ENCODE data around the gene TMPRSS13.
"Not testable (repeated sequence)": the region's sequence is repeated elsewhere in the genome, so short reads cannot be mapped to it uniquely, and the experiment has no call there.

Gene TMPRSS13
- 2.9 to 5.0 (median 5.0) reads per million in 3 donors for total RNA-seq

GRCh38 chr11:117929142-117929915 lies at the start of gene TMPRSS13:
Gene TMPRSS13 (minus strand): TSS chr11:117929402. CDS start chr11:117929307, 95 bp downstream.
- Histone ChIP-seq H3K27me3 (replicated peaks; ENCODE audit: control insufficient read depth, insufficient read depth, low read length, poor library complexity, severe bottlenecking) (no peaks in the 10 kb centered on the region), H3K36me3 (ENCODE audit: control insufficient read depth, insufficient read depth, low read length) (no peaks in the 10 kb centered on the region), H3K4me3 (ENCODE audit: insufficient read depth, low read depth, low read length, poor library complexity, severe bottlenecking) (no peak within 1 kb of the TSS), H3K27ac (ENCODE audit: insufficient read depth, low read length, poor library complexity, severe bottlenecking) (no peak within 1 kb of the TSS), H3K9me3 (ENCODE audit: control insufficient read depth, low read length) (no peaks in the 10 kb centered on the region), H3K4me1 (ENCODE audit: control insufficient read depth, insufficient read depth, low read length, poor library complexity, severe bottlenecking) (peaks cover 30% of the 10 kb centered on the region)
- no peak for DNase-seq

GRCh38 chr11:117978991-117979390 lies 49.8 kb upstream of the TMPRSS13 start:
- H3K9me3 ChIP-seq (ENCODE audit: control insufficient read depth, low read length), result no peaks in the 10 kb centered on the region
- H3K27ac ChIP-seq (ENCODE audit: insufficient read depth, low read length, poor library complexity, severe bottlenecking), result no peak overlapping the region
- H3K27me3 ChIP-seq (replicated peaks; ENCODE audit: control insufficient read depth, insufficient read depth, low read length, poor library complexity, severe bottlenecking), result no peaks in the 10 kb centered on the region
- DNase-seq, result no peak
- no peaks in the 10 kb centered on the region for H3K36me3 ChIP-seq (ENCODE audit: control insufficient read depth, insufficient read depth, low read length)
- H3K4me1 ChIP-seq (ENCODE audit: control insufficient read depth, insufficient read depth, low read length, poor library complexity, severe bottlenecking), result peaks cover 21% of the 10 kb centered on the region
- no peak overlapping the region for H3K4me3 ChIP-seq (ENCODE audit: insufficient read depth, low read depth, low read length, poor library complexity, severe bottlenecking)

GRCh38 chr11:117978291-117978910 lies 49.2 kb upstream of the TMPRSS13 start:
- not testable (repeated sequence) for H3K27me3 ChIP-seq (replicated peaks; ENCODE audit: control insufficient read depth, insufficient read depth, low read length, poor library complexity, severe bottlenecking); DNase-seq
- peaks cover 23% of the 10 kb centered on the region for H3K4me1 ChIP-seq (ENCODE audit: control insufficient read depth, insufficient read depth, low read length, poor library complexity, severe bottlenecking)

GRCh38 chr11:117977612-117978264 lies 48.5 kb upstream of the TMPRSS13 start:
- not testable (repeated sequence) for H3K27me3 ChIP-seq (replicated peaks; ENCODE audit: control insufficient read depth, insufficient read depth, low read length, poor library complexity, severe bottlenecking)
- H3K4me1 ChIP-seq (ENCODE audit: control insufficient read depth, insufficient read depth, low read length, poor library complexity, severe bottlenecking), result peaks cover 28% of the 10 kb centered on the region

More at GRCh38 chr11:117978291-117978910, 49.2 kb upstream of the TMPRSS13 start:
- H3K27ac ChIP-seq (ENCODE audit: insufficient read depth, low read length, poor library complexity, severe bottlenecking); H3K9me3 ChIP-seq (ENCODE audit: control insufficient read depth, low read length); H3K4me3 ChIP-seq (ENCODE audit: insufficient read depth, low read depth, low read length, poor library complexity, severe bottlenecking); H3K36me3 ChIP-seq (ENCODE audit: control insufficient read depth, insufficient read depth, low read length): not testable (repeated sequence)

GRCh38 chr11:117977029-117977428 lies 47.8 kb upstream of the TMPRSS13 start:
- H3K27me3 ChIP-seq (replicated peaks; ENCODE audit: control insufficient read depth, insufficient read depth, low read length, poor library complexity, severe bottlenecking), result no peaks in the 10 kb centered on the region
- H3K27ac ChIP-seq (ENCODE audit: insufficient read depth, low read length, poor library complexity, severe bottlenecking), result no peak overlapping the region
- no peaks in the 10 kb centered on the region for H3K9me3 ChIP-seq (ENCODE audit: control insufficient read depth, low read length)
- no peaks in the 10 kb centered on the region for H3K36me3 ChIP-seq (ENCODE audit: control insufficient read depth, insufficient read depth, low read length)
- peaks cover 34% of the 10 kb centered on the region for H3K4me1 ChIP-seq (ENCODE audit: control insufficient read depth, insufficient read depth, low read length, poor library complexity, severe bottlenecking)
- no peak for DNase-seq
- no peak overlapping the region for H3K4me3 ChIP-seq (ENCODE audit: insufficient read depth, low read depth, low read length, poor library complexity, severe bottlenecking)

More at GRCh38 chr11:117977612-117978264, 48.5 kb upstream of the TMPRSS13 start:
- H3K4me3 ChIP-seq (ENCODE audit: insufficient read depth, low read depth, low read length, poor library complexity, severe bottlenecking); H3K9me3 ChIP-seq (ENCODE audit: control insufficient read depth, low read length); H3K27ac ChIP-seq (ENCODE audit: insufficient read depth, low read length, poor library complexity, severe bottlenecking); DNase-seq; H3K36me3 ChIP-seq (ENCODE audit: control insufficient read depth, insufficient read depth, low read length): not testable (repeated sequence)

GRCh38 chr11:117976445-117976844 lies 47.2 kb upstream of the TMPRSS13 start:
- peaks cover 36% of the 10 kb centered on the region for H3K4me1 ChIP-seq (ENCODE audit: control insufficient read depth, insufficient read depth, low read length, poor library complexity, severe bottlenecking)
- H3K9me3 ChIP-seq (ENCODE audit: control insufficient read depth, low read length), result no peaks in the 10 kb centered on the region
- H3K4me3 ChIP-seq (ENCODE audit: insufficient read depth, low read depth, low read length, poor library complexity, severe bottlenecking), result no peak overlapping the region
- H3K36me3 ChIP-seq (ENCODE audit: control insufficient read depth, insufficient read depth, low read length), result no peaks in the 10 kb centered on the region
- H3K27me3 ChIP-seq (replicated peaks; ENCODE audit: control insufficient read depth, insufficient read depth, low read length, poor library complexity, severe bottlenecking), result no peaks in the 10 kb centered on the region
- no peak for DNase-seq
- H3K27ac ChIP-seq (ENCODE audit: insufficient read depth, low read length, poor library complexity, severe bottlenecking), result no peak overlapping the region

- no peaks in the 10 kb centered on the region for H3K27me3 ChIP-seq (replicated peaks; ENCODE audit: control insufficient read depth, insufficient read depth, low read length, poor library complexity, severe bottlenecking)
- H3K4me1 ChIP-seq (ENCODE audit: control insufficient read depth, insufficient read depth, low read length, poor library complexity, severe bottlenecking), result peaks cover 45% of the 10 kb centered on the region
- H3K27ac ChIP-seq (ENCODE audit: insufficient read depth, low read length, poor library complexity, severe bottlenecking), result no peak overlapping the region
- no peak for DNase-seq
- no peak overlapping the region for H3K4me3 ChIP-seq (ENCODE audit: insufficient read depth, low read depth, low read length, poor library complexity, severe bottlenecking)
- H3K9me3 ChIP-seq (ENCODE audit: control insufficient read depth, low read length), result no peaks in the 10 kb centered on the region
- no peaks in the 10 kb centered on the region for H3K36me3 ChIP-seq (ENCODE audit: control insufficient read depth, insufficient read depth, low read length)
These were observed 44.3 kb upstream of the TMPRSS13 start for GRCh38 chr11:117973503-117973860.

- no peak for DNase-seq
- H3K27ac ChIP-seq (ENCODE audit: insufficient read depth, low read length, poor library complexity, severe bottlenecking), result no peak overlapping the region
- H3K4me3 ChIP-seq (ENCODE audit: insufficient read depth, low read depth, low read length, poor library complexity, severe bottlenecking), result no peak overlapping the region
- H3K27me3 ChIP-seq (replicated peaks; ENCODE audit: control insufficient read depth, insufficient read depth, low read length, poor library complexity, severe bottlenecking), result no peaks in the 10 kb centered on the region
- H3K9me3 ChIP-seq (ENCODE audit: control insufficient read depth, low read length), result no peaks in the 10 kb centered on the region
- H3K4me1 ChIP-seq (ENCODE audit: control insufficient read depth, insufficient read depth, low read length, poor library complexity, severe bottlenecking), result peaks cover 45% of the 10 kb centered on the region
- H3K36me3 ChIP-seq (ENCODE audit: control insufficient read depth, insufficient read depth, low read length), result no peaks in the 10 kb centered on the region
These were observed 43.7 kb upstream of the TMPRSS13 start for GRCh38 chr11:117972629-117973502.

GRCh38 chr11:117972044-117972443 lies 42.8 kb upstream of the TMPRSS13 start:
- peaks cover 45% of the 10 kb centered on the region for H3K4me1 ChIP-seq (ENCODE audit: control insufficient read depth, insufficient read depth, low read length, poor library complexity, severe bottlenecking)
- H3K36me3 ChIP-seq (ENCODE audit: control insufficient read depth, insufficient read depth, low read length), result no peaks in the 10 kb centered on the region
- H3K27me3 ChIP-seq (replicated peaks; ENCODE audit: control insufficient read depth, insufficient read depth, low read length, poor library complexity, severe bottlenecking), result no peaks in the 10 kb centered on the region
- no peaks in the 10 kb centered on the region for H3K9me3 ChIP-seq (ENCODE audit: control insufficient read depth, low read length)
- no peak for DNase-seq
- no peak overlapping the region for H3K27ac ChIP-seq (ENCODE audit: insufficient read depth, low read length, poor library complexity, severe bottlenecking)
- H3K4me3 ChIP-seq (ENCODE audit: insufficient read depth, low read depth, low read length, poor library complexity, severe bottlenecking), result no peak overlapping the region

All from effector memory CD4-positive, alpha-beta T cell (primary cell).